ENCODE data around the gene HNRNPA3. TPM values are rescaled to one million over a fixed set of nuclear protein-coding genes. Genes with fewer than 3 reads are reported as not detected.
A peak's percentile ranks its signal among the peaks of the same experiment; 100 is the strongest.

HNRNPA3 gene
- total RNA-seq, 3 donors from 2014 or later (not counting 1 experiment from before 2014, with no cell fraction given) = 223 to 298 (median 289) TPM

GRCh38 chr2:177243073-177243472, 30.5 kb downstream of the HNRNPA3 start:
- ATAC-seq = no peak
- WGBS (ENCODE audit: insufficient coverage) = 93% methylated on average over 3 of the region's 3 CpGs
- Histone ChIP-seq H3K27me3 (ENCODE audit: control insufficient read depth, insufficient read depth, low read length) (no peaks in the 10 kb centered on the region), H3K27ac (ENCODE audit: low read length) (no peak overlapping the region), H3K36me3 (ENCODE audit: control insufficient read depth, insufficient read depth, low read length) (no peaks in the 10 kb centered on the region), H3K4me3 (ENCODE audit: low read length) (no peak overlapping the region), H3K4me1 (ENCODE audit: control insufficient read depth, insufficient read depth, low read length) (peaks cover 46% of the 10 kb centered on the region), H3K9me3 (ENCODE audit: control insufficient read depth, insufficient read depth, low read length) (no peaks in the 10 kb centered on the region)
- no peak overlapping the region for H3K4me3 Mint-ChIP-seq
- peak overlapping the region; percentile 91 to 93 for H3K27ac Mint-ChIP-seq
- intact Hi-C loops (cut with micrococcal nuclease) = no loop called here
- H3K36me3 Mint-ChIP-seq = no peaks in the 10 kb centered on the region
- DNase-seq = no peak
- peaks cover 84 to 85% of the 10 kb centered on the region in 2 donors for H3K4me1 Mint-ChIP-seq
- no peak for TF ChIP-seq CTCF (IDR thresholded peaks at IDR 0.05)
- H3K9me3 Mint-ChIP-seq = no peaks in the 10 kb centered on the region
- H3K27me3 Mint-ChIP-seq (ENCODE audit: low read depth in 2 of 2) = no peaks in the 10 kb centered on the region

DNA sequence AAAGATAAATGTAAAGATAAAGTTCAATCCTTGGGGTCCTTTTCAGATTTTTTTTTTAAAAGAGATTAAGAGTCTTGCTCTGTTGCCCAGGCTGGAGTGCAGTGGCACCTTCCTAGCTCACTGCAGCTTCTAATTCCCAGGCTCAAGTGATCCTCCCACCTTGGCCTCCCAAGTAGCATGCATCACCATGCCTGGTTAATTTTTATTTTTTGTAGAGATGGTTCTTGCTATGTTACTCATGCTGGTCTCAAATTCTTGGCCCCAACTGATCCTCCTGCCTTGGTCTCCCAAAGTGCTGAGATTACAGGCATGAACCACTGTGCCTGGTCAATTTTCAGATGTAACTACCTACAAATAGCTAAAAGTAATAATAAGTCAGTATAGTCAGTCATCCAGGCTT, 30.9 kb downstream of the HNRNPA3 start:
- ATAC-seq (no peak), DNase-seq (no peak)
- intact Hi-C loops (cut with micrococcal nuclease) = no loop called here
- H3K27me3 Mint-ChIP-seq (ENCODE audit: low read depth in 2 of 2) = no peaks in the 10 kb centered on the region
- H3K9me3 Mint-ChIP-seq = no peaks in the 10 kb centered on the region
- no peak overlapping the region for H3K4me3 Mint-ChIP-seq
- H3K9me3 ChIP-seq (ENCODE audit: control insufficient read depth, insufficient read depth, low read length) = no peaks in the 10 kb centered on the region
- H3K27ac Mint-ChIP-seq = peak overlapping the region; percentile 91 to 93
- H3K36me3 Mint-ChIP-seq = no peaks in the 10 kb centered on the region
- TF ChIP-seq CTCF (IDR thresholded peaks at IDR 0.05) = no peak
- H3K4me1 ChIP-seq (ENCODE audit: control insufficient read depth, insufficient read depth, low read length) = peaks cover 47% of the 10 kb centered on the region
- H3K27ac ChIP-seq (ENCODE audit: low read length) = no peak overlapping the region
- no peaks in the 10 kb centered on the region for H3K36me3 ChIP-seq (ENCODE audit: control insufficient read depth, insufficient read depth, low read length)
- H3K4me1 Mint-ChIP-seq = peaks cover 82 to 83% of the 10 kb centered on the region in 2 donors
- no peaks in the 10 kb centered on the region for H3K27me3 ChIP-seq (ENCODE audit: control insufficient read depth, insufficient read depth, low read length)
- H3K4me3 ChIP-seq (ENCODE audit: low read length) = no peak overlapping the region

- WGBS (ENCODE audit: insufficient coverage) = 97% methylated on average over 5 of the region's 6 CpGs
- Mint-ChIP-seq H3K4me3 (no peak overlapping the region), H3K9me3 (no peaks in the 10 kb centered on the region), H3K27me3 (ENCODE audit: low read depth in 2 of 2) (no peaks in the 10 kb centered on the region), H3K4me1 (peaks cover 78 to 83% of the 10 kb centered on the region in 2 donors), H3K27ac (peak overlapping the region; percentile 82 to 99), H3K36me3 (no peaks in the 10 kb centered on the region)
- DNase-seq (no peak), ATAC-seq (no peak)
- intact Hi-C loops (cut with micrococcal nuclease) = no loop called here
- Histone ChIP-seq H3K36me3 (ENCODE audit: control insufficient read depth, insufficient read depth, low read length) (no peaks in the 10 kb centered on the region), H3K4me3 (ENCODE audit: low read length) (no peak overlapping the region), H3K27me3 (ENCODE audit: control insufficient read depth, insufficient read depth, low read length) (no peaks in the 10 kb centered on the region), H3K4me1 (ENCODE audit: control insufficient read depth, insufficient read depth, low read length) (peaks cover 49% of the 10 kb centered on the region), H3K9me3 (ENCODE audit: control insufficient read depth, insufficient read depth, low read length) (no peaks in the 10 kb centered on the region), H3K27ac (ENCODE audit: low read length) (no peak overlapping the region)
- TF ChIP-seq CTCF (IDR thresholded peaks at IDR 0.05) = no peak
Measured at GRCh38 chr2:177244244-177244771, 31.7 kb downstream of the HNRNPA3 start.

- Mint-ChIP-seq H3K36me3 (no peaks in the 10 kb centered on the region), H3K27me3 (ENCODE audit: low read depth in 2 of 2) (no peaks in the 10 kb centered on the region), H3K27ac (peak overlapping the region; percentile 82 to 99), H3K4me3 (no peak overlapping the region), H3K9me3 (no peaks in the 10 kb centered on the region), H3K4me1 (peaks cover 74 to 78% of the 10 kb centered on the region in 2 donors)
- 89% methylated on average over 4 of the region's 4 CpGs for WGBS (ENCODE audit: insufficient coverage)
- peaks cover 44% of the 10 kb centered on the region for H3K4me1 ChIP-seq (ENCODE audit: control insufficient read depth, insufficient read depth, low read length)
- H3K36me3 ChIP-seq (ENCODE audit: control insufficient read depth, insufficient read depth, low read length) = no peaks in the 10 kb centered on the region
- no peak for TF ChIP-seq CTCF (IDR thresholded peaks at IDR 0.05)
- intact Hi-C loops (cut with micrococcal nuclease) = no loop called here
- ATAC-seq (no peak), DNase-seq (no peak)
- H3K4me3 ChIP-seq (ENCODE audit: low read length) = no peak overlapping the region
- H3K27me3 ChIP-seq (ENCODE audit: control insufficient read depth, insufficient read depth, low read length) = no peaks in the 10 kb centered on the region
- H3K9me3 ChIP-seq (ENCODE audit: control insufficient read depth, insufficient read depth, low read length) = no peaks in the 10 kb centered on the region
- no peak overlapping the region for H3K27ac ChIP-seq (ENCODE audit: low read length)
Measured at GRCh38 chr2:177245010-177245422, 32.4 kb downstream of the HNRNPA3 start.

All from natural killer cell (primary cell).